Cerebellar cortex (tissue), 1 donor: ENCODE measurements around the gene ZBTB32.
"Not testable (repeated sequence)": the region's sequence is repeated elsewhere in the genome, so short reads cannot be mapped to it uniquely, and the experiment has no call there.

Experiments
- DNase-seq: peaks from one replicate; pipeline ENCODE4 v3.0.0-alpha.2; 2015; ENCODE audit warnings: low spot score

The ZBTB32 gene

GRCh38 chr19:35704218-35704617, at the start of gene ZBTB32:
Gene ZBTB32, plus strand, starts transcription at chr19:35704558. Its CDS starts 10,069 bp downstream, at chr19:35714627.
- DNase-seq: peak; percentile 43

GRCh38 chr19:35654828-35655227, 49.5 kb upstream of the ZBTB32 start:
- not testable (repeated sequence) for DNase-seq

GRCh38 chr19:35655600-35655999, 48.8 kb upstream of the ZBTB32 start:
- no peak for DNase-seq

GRCh38 chr19:35656700-35657099, 47.7 kb upstream of the ZBTB32 start:
- DNase-seq: no peak

- DNase-seq: no peak
Measured at GRCh38 chr19:35657904-35658700, 46.3 kb upstream of the ZBTB32 start.

GRCh38 chr19:35661995-35662340, 42.4 kb upstream of the ZBTB32 start:
- no peak for DNase-seq

GRCh38 chr19:35663981-35664380, 40.4 kb upstream of the ZBTB32 start:
- DNase-seq: no peak

- DNase-seq: no peak
Measured at GRCh38 chr19:35665157-35665556, 39.2 kb upstream of the ZBTB32 start.

GRCh38 chr19:35665604-35666003, 38.8 kb upstream of the ZBTB32 start:
- no peak for DNase-seq

GRCh38 chr19:35666251-35666913, 38.0 kb upstream of the ZBTB32 start, which contains the start of gene UPK1A:
Gene UPK1A, plus strand, starts transcription at chr19:35666517. Its CDS starts 296 bp downstream, at chr19:35666813.
- no peak for DNase-seq

- DNase-seq: no peak
Measured at GRCh38 chr19:35669566-35669965, 34.8 kb upstream of the ZBTB32 start.

- no peak for DNase-seq
Measured at GRCh38 chr19:35669974-35670373, 34.4 kb upstream of the ZBTB32 start.

GRCh38 chr19:35670686-35671085, 33.7 kb upstream of the ZBTB32 start:
- no peak for DNase-seq

- no peak for DNase-seq
Measured at GRCh38 chr19:35671818-35672217, 32.5 kb upstream of the ZBTB32 start.

- no peak for DNase-seq
Measured at GRCh38 chr19:35673121-35673804, 31.1 kb upstream of the ZBTB32 start.

GRCh38 chr19:35675589-35676140, 28.7 kb upstream of the ZBTB32 start:
- no peak for DNase-seq

- no peak for DNase-seq
Measured at GRCh38 chr19:35689836-35690235, 14.5 kb upstream of the ZBTB32 start.

- DNase-seq: not testable (repeated sequence)
Measured at GRCh38 chr19:35691106-35691505, 13.3 kb upstream of the ZBTB32 start.

- DNase-seq: no peak
Measured at GRCh38 chr19:35692010-35692409, 12.3 kb upstream of the ZBTB32 start.

- DNase-seq: no peak
Measured at GRCh38 chr19:35693422-35693821, 10.9 kb upstream of the ZBTB32 start.

- DNase-seq: peak; percentile 93
Measured at GRCh38 chr19:35693835-35694599, 10.3 kb upstream of the ZBTB32 start.
